Endodermal cell (in vitro differentiated cells): Measurements from ENCODE around the gene ARL15. TPM values are rescaled to one million over a fixed set of nuclear protein-coding genes. Genes with fewer than 3 reads are reported as not detected.

Experiments
- DNase-seq: peaks from one replicate; pipeline ENCODE4 v3.0.0-alpha.2; 2017
- H3K27ac ChIP-seq: 2 replicates; pipeline ENCODE4 v1.5.1; 2013; ENCODE audit warnings: mild to moderate bottlenecking, low read depth, low read length, moderate library complexity
- H3K27me3 ChIP-seq: 2 replicates; pipeline ENCODE4 v1.6.1; 2013; ENCODE audit warnings: mild to moderate bottlenecking, low read length, moderate library complexity; ENCODE audit not compliant: insufficient read depth, control insufficient read depth, poor library complexity, severe bottlenecking
- H3K36me3 ChIP-seq: 2 replicates; pipeline ENCODE4 v1.7.0; 2013; ENCODE audit warnings: mild to moderate bottlenecking, low read length, moderate library complexity; ENCODE audit not compliant: control insufficient read depth, insufficient read depth
- H3K4me1 ChIP-seq: one replicate; pipeline ENCODE4 v1.7.0; 2013; ENCODE audit warnings: low read length; ENCODE audit not compliant: control insufficient read depth, insufficient read depth
- H3K4me3 ChIP-seq: 2 replicates; pipeline ENCODE4 v1.5.1; 2013; ENCODE audit warnings: mild to moderate bottlenecking, low read length, moderate library complexity
- H3K9ac ChIP-seq: 2 replicates; pipeline ENCODE4 v1.6.1; 2013; ENCODE audit warnings: mild to moderate bottlenecking, low read length, moderate library complexity; ENCODE audit not compliant: poor library complexity, severe bottlenecking; ENCODE audit errors: extremely low read depth
- H3K9me3 ChIP-seq: 2 replicates; pipeline ENCODE4 v1.6.1; 2013; ENCODE audit warnings: mild to moderate bottlenecking, low read length, moderate library complexity; ENCODE audit not compliant: control insufficient read depth
- H3K27ac Mint-ChIP-seq: 2 replicates; pipeline ENCODE4 v1.8.0; 2020; ENCODE audit warnings: mixed read lengths
- H3K27me3 Mint-ChIP-seq: 2 replicates; pipeline ENCODE4 v1.8.0; 2021; ENCODE audit warnings: mild to moderate bottlenecking, mixed read lengths; ENCODE audit not compliant: insufficient read depth
- H3K36me3 Mint-ChIP-seq: 2 replicates; pipeline ENCODE4 v1.8.0; 2020; ENCODE audit warnings: low read depth, mixed read lengths
- H3K4me1 Mint-ChIP-seq: 2 replicates; pipeline ENCODE4 v1.8.0; 2020; ENCODE audit warnings: mixed read lengths
- H3K4me3 Mint-ChIP-seq: 2 replicates; pipeline ENCODE4 v1.8.0; 2020; ENCODE audit warnings: mild to moderate bottlenecking, moderate library complexity, mixed read lengths
- H3K9me3 Mint-ChIP-seq: 2 replicates; pipeline ENCODE4 v1.8.0; 2020; ENCODE audit warnings: mild to moderate bottlenecking, mixed read lengths
- WGBS, 2 experiments: methylation state at CpG; one replicate each; pipeline versions ENCODE4 v1.1.5 to v1.1.7; 2013; ENCODE audit warnings: missing lambda C conversion rate in 2 of 2, mixed read lengths in 1 of 2; ENCODE audit not compliant: insufficient coverage in 1 of 2, insufficient read length in 1 of 2; 5-methylcytosine and 5-hydroxymethylcytosine counted together
- total RNA-seq, 2 donors: library from RNA; stranded (reverse); fragmentation: NEBNext Ultra II Directional in 1 of 2; extraction: Animal tissue kit (Norgen Biotek cat#: 25700) in 1 of 2; gene quantifications; 2 replicates in 1 of 2; 3 replicates in 1 of 2; pipeline ENCODE4 v1.2.1, GENCODE V29; 2021
- TF ChIP-seq, protein P1 (sequence below): fragments of 200-600 bp; sonication (generic); conservative IDR thresholded peaks from 2 replicates; pipeline ENCODE4 v1.5.0; 2021; ENCODE audit warnings: antibody characterized with exemption, mild to moderate bottlenecking

ARL15 gene
- total RNA-seq, 2 donors from 2014 or later: 23.3 to 24.0 TPM

- H3K9ac ChIP-seq: no peak overlapping the region
- H3K4me3 ChIP-seq: no peak overlapping the region
- WGBS, 2 experiments: 94% methylated on average over 1 of the region's 1 CpG; no CpG with 5 or more reads in 1 of the 2 experiments
- no peak for DNase-seq
- no peak overlapping the region for H3K27ac ChIP-seq
- H3K9me3 ChIP-seq: no peaks in the 10 kb centered on the region
- Mint-ChIP-seq H3K4me1 (peaks cover 10% of the 10 kb centered on the region), H3K27me3 (no peaks in the 10 kb centered on the region), H3K27ac (no peak overlapping the region), H3K9me3 (no peaks in the 10 kb centered on the region), H3K36me3 (no peaks in the 10 kb centered on the region), H3K4me3 (no peak overlapping the region)
- H3K4me1 ChIP-seq: peaks cover 6% of the 10 kb centered on the region
- H3K36me3 ChIP-seq: no peaks in the 10 kb centered on the region
- TF ChIP-seq, protein P1, sequence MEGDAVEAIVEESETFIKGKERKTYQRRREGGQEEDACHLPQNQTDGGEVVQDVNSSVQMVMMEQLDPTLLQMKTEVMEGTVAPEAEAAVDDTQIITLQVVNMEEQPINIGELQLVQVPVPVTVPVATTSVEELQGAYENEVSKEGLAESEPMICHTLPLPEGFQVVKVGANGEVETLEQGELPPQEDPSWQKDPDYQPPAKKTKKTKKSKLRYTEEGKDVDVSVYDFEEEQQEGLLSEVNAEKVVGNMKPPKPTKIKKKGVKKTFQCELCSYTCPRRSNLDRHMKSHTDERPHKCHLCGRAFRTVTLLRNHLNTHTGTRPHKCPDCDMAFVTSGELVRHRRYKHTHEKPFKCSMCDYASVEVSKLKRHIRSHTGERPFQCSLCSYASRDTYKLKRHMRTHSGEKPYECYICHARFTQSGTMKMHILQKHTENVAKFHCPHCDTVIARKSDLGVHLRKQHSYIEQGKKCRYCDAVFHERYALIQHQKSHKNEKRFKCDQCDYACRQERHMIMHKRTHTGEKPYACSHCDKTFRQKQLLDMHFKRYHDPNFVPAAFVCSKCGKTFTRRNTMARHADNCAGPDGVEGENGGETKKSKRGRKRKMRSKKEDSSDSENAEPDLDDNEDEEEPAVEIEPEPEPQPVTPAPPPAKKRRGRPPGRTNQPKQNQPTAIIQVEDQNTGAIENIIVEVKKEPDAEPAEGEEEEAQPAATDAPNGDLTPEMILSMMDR: no peak
- H3K27me3 ChIP-seq: no peaks in the 10 kb centered on the region
Observed at GRCh38 chr5:54301849-54302248, 8.5 kb downstream of the ARL15 start.

- Mint-ChIP-seq H3K27me3 (no peaks in the 10 kb centered on the region), H3K4me1 (peaks cover 10% of the 10 kb centered on the region), H3K4me3 (no peak overlapping the region), H3K27ac (no peak overlapping the region), H3K36me3 (no peaks in the 10 kb centered on the region), H3K9me3 (no peaks in the 10 kb centered on the region)
- no peaks in the 10 kb centered on the region for H3K36me3 ChIP-seq
- no peak for DNase-seq
- H3K9me3 ChIP-seq: no peaks in the 10 kb centered on the region
- H3K4me3 ChIP-seq: no peak overlapping the region
- H3K27me3 ChIP-seq: no peaks in the 10 kb centered on the region
- TF ChIP-seq, protein P1: no peak
- no peak overlapping the region for H3K9ac ChIP-seq
- peaks cover 6% of the 10 kb centered on the region for H3K4me1 ChIP-seq
- whole genome bisulfite sequencing, 2 experiments: 48 to 100% methylated on average over 1 to 2 of the region's 2 CpGs
- H3K27ac ChIP-seq: no peak overlapping the region
Observed at GRCh38 chr5:54301220-54301619, 9.2 kb downstream of the ARL15 start.

DNA sequence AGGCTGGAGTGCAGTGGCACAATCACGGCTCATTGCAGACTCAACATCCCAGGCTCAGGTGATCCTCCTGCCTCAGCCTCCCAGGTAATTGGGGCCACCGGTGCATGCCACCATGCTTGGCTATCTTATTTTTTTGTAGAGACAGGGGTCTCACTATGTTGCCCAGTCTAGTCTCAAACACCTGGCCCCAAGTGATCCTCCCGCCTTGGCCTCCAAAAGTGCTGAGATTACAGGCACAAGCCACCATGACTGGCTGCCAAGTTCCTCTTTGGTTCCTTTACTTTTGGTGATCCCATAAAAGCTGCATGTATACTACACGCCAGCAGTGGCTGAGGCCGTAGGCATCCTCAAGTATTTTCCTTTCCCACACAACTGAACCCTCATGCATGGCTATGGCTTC is 11.4 kb downstream of the ARL15 start:
- H3K9me3 Mint-ChIP-seq: no peaks in the 10 kb centered on the region
- Histone ChIP-seq H3K4me3 (no peak overlapping the region), H3K27me3 (no peaks in the 10 kb centered on the region), H3K4me1 (peaks cover 9% of the 10 kb centered on the region), H3K27ac (no peak overlapping the region), H3K36me3 (no peaks in the 10 kb centered on the region), H3K9me3 (no peaks in the 10 kb centered on the region), H3K9ac (no peak overlapping the region)
- no peak overlapping the region for H3K4me3 Mint-ChIP-seq
- no peak overlapping the region for H3K27ac Mint-ChIP-seq
- no peaks in the 10 kb centered on the region for H3K27me3 Mint-ChIP-seq
- 94 to 95% methylated on average over 5 of the region's 5 CpGs for WGBS, 2 experiments
- DNase-seq: no peak
- H3K36me3 Mint-ChIP-seq: no peaks in the 10 kb centered on the region
- TF ChIP-seq, protein P1: no peak
- peaks cover 16% of the 10 kb centered on the region for H3K4me1 Mint-ChIP-seq
